ENCODE measurements around the gene C3AR1. TPM values are rescaled to one million over a fixed set of nuclear protein-coding genes. Genes with fewer than 3 reads are reported as not detected.
"Not testable (repeated sequence)": the region's sequence is repeated elsewhere in the genome, so short reads cannot be mapped to it uniquely, and the experiment has no call there.

C3AR1 gene
- total and polyA plus RNA-seq, 4 donors = 4.8 to 39.8 (median 23.6) TPM

GRCh38 chr12:8088574-8088973 lies 22.4 kb upstream of the C3AR1 start:
- Histone ChIP-seq H3K36me3 (ENCODE audit: control insufficient read depth in 1 of 2, insufficient read depth in 2 of 2, low read length in 1 of 2) (peaks cover 0 to 5% of the 10 kb centered on the region in 2 donors), H3K27me3 (ENCODE audit: control insufficient read depth in 1 of 2, insufficient read depth in 2 of 2, low read length in 1 of 2) (no peaks in the 10 kb centered on the region), H3K27ac (ENCODE audit: low read depth in 1 of 2, low read length in 2 of 2) (no peak overlapping the region), H3K9me3 (ENCODE audit: control insufficient read depth, low read length) (no peaks in the 10 kb centered on the region), H3K4me1 (ENCODE audit: control insufficient read depth in 1 of 2, insufficient read depth in 2 of 2, low read length in 2 of 2) (peaks cover 0 to 2% of the 10 kb centered on the region in 2 donors), H3K4me3 (ENCODE audit: low read length in 2 of 2) (no peak overlapping the region)
- intact Hi-C loops (cut with DNase I) = no loop called here
- no peak for ATAC-seq (ENCODE audit: low FRiP score)
- WGBS, 2 donors = 73 to 76% methylated on average over 3 of the region's 3 CpGs
- no peak for DNase-seq

GRCh38 chr12:8087666-8088065 lies 21.5 kb upstream of the C3AR1 start:
- ATAC-seq (ENCODE audit: low FRiP score) (no peak), DNase-seq (no peak)
- Histone ChIP-seq H3K36me3 (ENCODE audit: control insufficient read depth in 1 of 2, insufficient read depth in 2 of 2, low read length in 1 of 2) (peaks cover 0 to 4% of the 10 kb centered on the region in 2 donors), H3K4me3 (ENCODE audit: low read length in 2 of 2) (no peak overlapping the region), H3K4me1 (ENCODE audit: control insufficient read depth in 1 of 2, insufficient read depth in 2 of 2, low read length in 2 of 2) (peaks cover 0 to 2% of the 10 kb centered on the region in 2 donors), H3K27ac (ENCODE audit: low read depth in 1 of 2, low read length in 2 of 2) (no peak overlapping the region), H3K27me3 (ENCODE audit: control insufficient read depth in 1 of 2, insufficient read depth in 2 of 2, low read length in 1 of 2) (no peaks in the 10 kb centered on the region), H3K9me3 (ENCODE audit: control insufficient read depth, low read length) (no peaks in the 10 kb centered on the region)
- WGBS, 2 donors = 82 to 92% methylated on average over 2 of the region's 2 CpGs
- intact Hi-C loops (cut with DNase I) = no loop called here

GRCh38 chr12:8084351-8084750 lies 18.2 kb upstream of the C3AR1 start:
- 73 to 75% methylated on average over 3 of the region's 3 CpGs for WGBS, 2 donors
- not testable (repeated sequence) for DNase-seq; H3K36me3 ChIP-seq (ENCODE audit: control insufficient read depth in 1 of 2, insufficient read depth in 2 of 2, low read length in 1 of 2); H3K9me3 ChIP-seq (ENCODE audit: control insufficient read depth, low read length); H3K4me1 ChIP-seq (ENCODE audit: control insufficient read depth in 1 of 2, insufficient read depth in 2 of 2, low read length in 2 of 2); H3K27ac ChIP-seq (ENCODE audit: low read depth in 1 of 2, low read length in 2 of 2); H3K4me3 ChIP-seq (ENCODE audit: low read length in 2 of 2); H3K27me3 ChIP-seq (ENCODE audit: control insufficient read depth in 1 of 2, insufficient read depth in 2 of 2, low read length in 1 of 2); ATAC-seq (ENCODE audit: low FRiP score)
- intact Hi-C loops (cut with DNase I) = loop anchor here in 1 of 2 donors (5.0 kb wide), 1 partner anchor 47 kb away; no protein-coding TSS in a partner anchor

GRCh38 chr12:8082808-8083100 lies 16.6 kb upstream of the C3AR1 start:
- Histone ChIP-seq H3K27ac (ENCODE audit: low read depth in 1 of 2, low read length in 2 of 2) (peak overlapping the region; percentile 6 to 96), H3K27me3 (ENCODE audit: control insufficient read depth in 1 of 2, insufficient read depth in 2 of 2, low read length in 1 of 2) (no peaks in the 10 kb centered on the region), H3K36me3 (ENCODE audit: control insufficient read depth in 1 of 2, insufficient read depth in 2 of 2, low read length in 1 of 2) (no peaks in the 10 kb centered on the region), H3K4me3 (ENCODE audit: low read length in 2 of 2) (peak overlapping the region; percentile 68 to 76), H3K9me3 (ENCODE audit: control insufficient read depth, low read length) (no peaks in the 10 kb centered on the region), H3K4me1 (ENCODE audit: control insufficient read depth in 1 of 2, insufficient read depth in 2 of 2, low read length in 2 of 2) (peaks cover 0 to 2% of the 10 kb centered on the region in 2 donors)
- ATAC-seq (ENCODE audit: low FRiP score) (no peak), DNase-seq (no peak)
- WGBS, 2 donors = 5 to 6% methylated on average over 4 of the region's 4 CpGs
- intact Hi-C loops (cut with DNase I) = loop anchor here (2.0 to 5.0 kb wide), 2 partner anchors 44 to 45 kb away; no protein-coding TSS in a partner anchor

- Histone ChIP-seq H3K9me3 (ENCODE audit: control insufficient read depth, low read length) (no peaks in the 10 kb centered on the region), H3K27ac (ENCODE audit: low read depth in 1 of 2, low read length in 2 of 2) (peak overlapping the region in 1 of 2 donors; percentile 96), H3K4me1 (ENCODE audit: control insufficient read depth in 1 of 2, insufficient read depth in 2 of 2, low read length in 2 of 2) (peaks cover 0 to 2% of the 10 kb centered on the region in 2 donors), H3K27me3 (ENCODE audit: control insufficient read depth in 1 of 2, insufficient read depth in 2 of 2, low read length in 1 of 2) (no peaks in the 10 kb centered on the region), H3K36me3 (ENCODE audit: control insufficient read depth in 1 of 2, insufficient read depth in 2 of 2, low read length in 1 of 2) (no peaks in the 10 kb centered on the region), H3K4me3 (ENCODE audit: low read length in 2 of 2) (peak overlapping the region; percentile 85 to 97)
- WGBS, 2 donors = 2% methylated on average over 15 of the region's 15 CpGs
- intact Hi-C loops (cut with DNase I) = loop anchor here in 1 of 2 donors (5.0 kb wide), 1 partner anchor 44 kb away; no protein-coding TSS in a partner anchor
- DNase-seq = no peak
- ATAC-seq (ENCODE audit: low FRiP score) = no peak
These were observed 15.2 kb upstream of the C3AR1 start for GRCh38 chr12:8081251-8081920.

GRCh38 chr12:8080120-8080519 lies 14.0 kb upstream of the C3AR1 start:
- DNase-seq = no peak
- H3K36me3 ChIP-seq (ENCODE audit: control insufficient read depth in 1 of 2, insufficient read depth in 2 of 2, low read length in 1 of 2) = no peaks in the 10 kb centered on the region
- H3K27ac ChIP-seq (ENCODE audit: low read depth in 1 of 2, low read length in 2 of 2) = no peak overlapping the region
- intact Hi-C loops (cut with DNase I) = loop anchor here in 1 of 2 donors (5.0 kb wide), 1 partner anchor 43 kb away; no protein-coding TSS in a partner anchor
- H3K9me3 ChIP-seq (ENCODE audit: control insufficient read depth, low read length) = no peaks in the 10 kb centered on the region
- ATAC-seq (ENCODE audit: low FRiP score) = no peak
- H3K4me3 ChIP-seq (ENCODE audit: low read length in 2 of 2) = no peak overlapping the region
- H3K4me1 ChIP-seq (ENCODE audit: control insufficient read depth in 1 of 2, insufficient read depth in 2 of 2, low read length in 2 of 2) = peaks cover 0 to 2% of the 10 kb centered on the region in 2 donors
- no peaks in the 10 kb centered on the region for H3K27me3 ChIP-seq (ENCODE audit: control insufficient read depth in 1 of 2, insufficient read depth in 2 of 2, low read length in 1 of 2)

GRCh38 chr12:8078916-8079315 lies 12.8 kb upstream of the C3AR1 start:
- Histone ChIP-seq H3K36me3 (ENCODE audit: control insufficient read depth in 1 of 2, insufficient read depth in 2 of 2, low read length in 1 of 2) (no peaks in the 10 kb centered on the region), H3K9me3 (ENCODE audit: control insufficient read depth, low read length) (no peaks in the 10 kb centered on the region), H3K27me3 (ENCODE audit: control insufficient read depth in 1 of 2, insufficient read depth in 2 of 2, low read length in 1 of 2) (no peaks in the 10 kb centered on the region), H3K27ac (ENCODE audit: low read depth in 1 of 2, low read length in 2 of 2) (no peak overlapping the region), H3K4me3 (ENCODE audit: low read length in 2 of 2) (no peak overlapping the region), H3K4me1 (ENCODE audit: control insufficient read depth in 1 of 2, insufficient read depth in 2 of 2, low read length in 2 of 2) (peaks cover 0 to 2% of the 10 kb centered on the region in 2 donors)
- 23 to 38% methylated on average over 2 of the region's 2 CpGs for WGBS, 2 donors
- ATAC-seq (ENCODE audit: low FRiP score) (no peak), DNase-seq (no peak)
- intact Hi-C loops (cut with DNase I) = no loop called here

GRCh38 chr12:8078398-8078797 lies 12.2 kb upstream of the C3AR1 start:
- intact Hi-C loops (cut with DNase I) = no loop called here
- ATAC-seq (ENCODE audit: low FRiP score) = no peak
- no peak overlapping the region for H3K4me3 ChIP-seq (ENCODE audit: low read length in 2 of 2)
- 17 to 20% methylated on average over 4 of the region's 4 CpGs for WGBS, 2 donors
- no peaks in the 10 kb centered on the region for H3K9me3 ChIP-seq (ENCODE audit: control insufficient read depth, low read length)
- no peaks in the 10 kb centered on the region for H3K36me3 ChIP-seq (ENCODE audit: control insufficient read depth in 1 of 2, insufficient read depth in 2 of 2, low read length in 1 of 2)
- peak in 1 of 2 donors; percentile 66 for DNase-seq
- H3K27me3 ChIP-seq (ENCODE audit: control insufficient read depth in 1 of 2, insufficient read depth in 2 of 2, low read length in 1 of 2) = no peaks in the 10 kb centered on the region
- H3K27ac ChIP-seq (ENCODE audit: low read depth in 1 of 2, low read length in 2 of 2) = no peak overlapping the region
- no peaks in the 10 kb centered on the region for H3K4me1 ChIP-seq (ENCODE audit: control insufficient read depth in 1 of 2, insufficient read depth in 2 of 2, low read length in 2 of 2)

- H3K4me1 ChIP-seq (ENCODE audit: control insufficient read depth in 1 of 2, insufficient read depth in 2 of 2, low read length in 2 of 2) = no peaks in the 10 kb centered on the region
- no peak overlapping the region for H3K4me3 ChIP-seq (ENCODE audit: low read length in 2 of 2)
- ATAC-seq (ENCODE audit: low FRiP score) (no peak), DNase-seq (no peak)
- intact Hi-C loops (cut with DNase I) = no loop called here
- H3K9me3 ChIP-seq (ENCODE audit: control insufficient read depth, low read length) = no peaks in the 10 kb centered on the region
- H3K27me3 ChIP-seq (ENCODE audit: control insufficient read depth in 1 of 2, insufficient read depth in 2 of 2, low read length in 1 of 2) = no peaks in the 10 kb centered on the region
- H3K27ac ChIP-seq (ENCODE audit: low read depth in 1 of 2, low read length in 2 of 2) = no peak overlapping the region
- H3K36me3 ChIP-seq (ENCODE audit: control insufficient read depth in 1 of 2, insufficient read depth in 2 of 2, low read length in 1 of 2) = no peaks in the 10 kb centered on the region
- 72 to 77% methylated on average over 4 of the region's 4 CpGs for WGBS, 2 donors
These were observed 11.0 kb upstream of the C3AR1 start for GRCh38 chr12:8077207-8077606.
